Esophagus squamous epithelium (tissue), 4 donors: ENCODE measurements around the gene SOX21.

Experiments
- POLR2A ChIP-seq, 4 donors: fragments of 450-650 bp; IDR thresholded peaks; one replicate each; pipeline ENCODE4 v1.6.1; 2017; ENCODE audit warnings: antibody characterized with exemption in 4 of 4, mild to moderate bottlenecking in 4 of 4, moderate library complexity in 3 of 4
- TF ChIP-seq, protein P1 (sequence below), 6 experiments: fragments of 450-650 bp in 4 of 6; fragments of 200-600 bp in 2 of 6; sonication (generic) in 2 of 6; IDR thresholded peaks; one replicate each; pipeline ENCODE4 v1.5.1; 2016 to 2019; ENCODE audit warnings: antibody characterized with exemption in 6 of 6, mild to moderate bottlenecking in 4 of 6, moderate library complexity in 4 of 6

DNA sequence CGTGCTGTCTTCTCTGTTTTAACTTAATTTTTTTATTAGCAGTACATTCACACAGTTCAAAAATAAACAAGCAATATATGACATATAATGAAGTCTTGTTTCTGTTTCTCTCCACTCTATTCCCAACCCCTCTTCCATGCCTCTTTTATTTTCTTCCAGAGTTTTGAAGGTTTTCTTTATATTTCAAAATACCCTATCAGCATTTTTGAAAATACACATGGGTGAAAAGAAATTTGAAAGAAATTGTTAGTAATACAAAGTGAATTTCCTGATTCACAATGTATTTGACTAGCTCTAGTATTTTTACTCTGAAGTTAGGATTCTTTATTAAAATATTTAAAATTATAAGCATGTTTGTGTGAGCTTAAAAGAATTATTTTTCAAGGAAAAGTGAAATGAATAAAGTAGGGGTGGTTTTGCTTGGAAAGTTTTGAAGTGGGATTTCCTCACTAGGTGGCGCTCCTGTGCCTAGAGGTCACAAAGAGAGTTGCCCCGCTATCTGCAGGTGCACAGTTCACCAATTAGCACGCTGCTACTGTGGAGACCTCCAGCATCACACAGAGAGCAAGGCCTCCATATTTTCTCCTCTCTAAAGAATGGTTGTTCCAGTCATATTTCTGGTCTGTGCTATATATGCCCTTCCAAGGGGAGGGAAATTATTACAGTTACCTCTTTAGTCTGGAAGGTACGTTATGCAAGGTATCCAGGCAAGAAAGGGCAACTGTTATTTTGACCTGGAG lies 37.6 kb downstream of the SOX21 start:
- TF ChIP-seq, protein P1, sequence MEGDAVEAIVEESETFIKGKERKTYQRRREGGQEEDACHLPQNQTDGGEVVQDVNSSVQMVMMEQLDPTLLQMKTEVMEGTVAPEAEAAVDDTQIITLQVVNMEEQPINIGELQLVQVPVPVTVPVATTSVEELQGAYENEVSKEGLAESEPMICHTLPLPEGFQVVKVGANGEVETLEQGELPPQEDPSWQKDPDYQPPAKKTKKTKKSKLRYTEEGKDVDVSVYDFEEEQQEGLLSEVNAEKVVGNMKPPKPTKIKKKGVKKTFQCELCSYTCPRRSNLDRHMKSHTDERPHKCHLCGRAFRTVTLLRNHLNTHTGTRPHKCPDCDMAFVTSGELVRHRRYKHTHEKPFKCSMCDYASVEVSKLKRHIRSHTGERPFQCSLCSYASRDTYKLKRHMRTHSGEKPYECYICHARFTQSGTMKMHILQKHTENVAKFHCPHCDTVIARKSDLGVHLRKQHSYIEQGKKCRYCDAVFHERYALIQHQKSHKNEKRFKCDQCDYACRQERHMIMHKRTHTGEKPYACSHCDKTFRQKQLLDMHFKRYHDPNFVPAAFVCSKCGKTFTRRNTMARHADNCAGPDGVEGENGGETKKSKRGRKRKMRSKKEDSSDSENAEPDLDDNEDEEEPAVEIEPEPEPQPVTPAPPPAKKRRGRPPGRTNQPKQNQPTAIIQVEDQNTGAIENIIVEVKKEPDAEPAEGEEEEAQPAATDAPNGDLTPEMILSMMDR (IDR thresholded peaks at IDR 0.05) = peak in 5 of 6 experiments; percentile 52 to 75 (median 58)
- no peak for TF ChIP-seq POLR2A (IDR thresholded peaks at IDR 0.05)
